Measurements from ENCODE around the gene TERT. TPM values are rescaled to one million over a fixed set of nuclear protein-coding genes. Genes with fewer than 3 reads are reported as not detected.

Gene TERT
- total RNA-seq, 3 donors from 2014 or later: 2.1 to 5.0 (median 2.8) TPM

- Histone ChIP-seq H3K4me1 (ENCODE audit: low read depth) (no peaks in the 10 kb centered on the region), H3K36me3 (ENCODE audit: low read depth) (no peaks in the 10 kb centered on the region), H3K4me3 (no peak overlapping the region), H3K9me3 (no peaks in the 10 kb centered on the region)
- ATAC-seq: no peak
- DNase-seq: no peak
- intact Hi-C loops (cut with DNase I, micrococcal nuclease): no loop called here
- TF ChIP-seq, protein P1, sequence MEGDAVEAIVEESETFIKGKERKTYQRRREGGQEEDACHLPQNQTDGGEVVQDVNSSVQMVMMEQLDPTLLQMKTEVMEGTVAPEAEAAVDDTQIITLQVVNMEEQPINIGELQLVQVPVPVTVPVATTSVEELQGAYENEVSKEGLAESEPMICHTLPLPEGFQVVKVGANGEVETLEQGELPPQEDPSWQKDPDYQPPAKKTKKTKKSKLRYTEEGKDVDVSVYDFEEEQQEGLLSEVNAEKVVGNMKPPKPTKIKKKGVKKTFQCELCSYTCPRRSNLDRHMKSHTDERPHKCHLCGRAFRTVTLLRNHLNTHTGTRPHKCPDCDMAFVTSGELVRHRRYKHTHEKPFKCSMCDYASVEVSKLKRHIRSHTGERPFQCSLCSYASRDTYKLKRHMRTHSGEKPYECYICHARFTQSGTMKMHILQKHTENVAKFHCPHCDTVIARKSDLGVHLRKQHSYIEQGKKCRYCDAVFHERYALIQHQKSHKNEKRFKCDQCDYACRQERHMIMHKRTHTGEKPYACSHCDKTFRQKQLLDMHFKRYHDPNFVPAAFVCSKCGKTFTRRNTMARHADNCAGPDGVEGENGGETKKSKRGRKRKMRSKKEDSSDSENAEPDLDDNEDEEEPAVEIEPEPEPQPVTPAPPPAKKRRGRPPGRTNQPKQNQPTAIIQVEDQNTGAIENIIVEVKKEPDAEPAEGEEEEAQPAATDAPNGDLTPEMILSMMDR (IDR thresholded peaks at IDR 0.05): no peak
These were observed 72.1 kb downstream of the TERT start for GRCh38 chr5:1222621-1223277.

GRCh38 chr5:1222147-1222546, 72.7 kb downstream of the TERT start:
- intact Hi-C loops (cut with DNase I, micrococcal nuclease): no loop called here
- TF ChIP-seq, protein P1 (IDR thresholded peaks at IDR 0.05): no peak
- H3K36me3 ChIP-seq (ENCODE audit: low read depth): no peaks in the 10 kb centered on the region
- DNase-seq (no peak), ATAC-seq (no peak)
- no peaks in the 10 kb centered on the region for H3K9me3 ChIP-seq
- H3K4me1 ChIP-seq (ENCODE audit: low read depth): no peaks in the 10 kb centered on the region
- H3K4me3 ChIP-seq: no peak overlapping the region

DNA sequence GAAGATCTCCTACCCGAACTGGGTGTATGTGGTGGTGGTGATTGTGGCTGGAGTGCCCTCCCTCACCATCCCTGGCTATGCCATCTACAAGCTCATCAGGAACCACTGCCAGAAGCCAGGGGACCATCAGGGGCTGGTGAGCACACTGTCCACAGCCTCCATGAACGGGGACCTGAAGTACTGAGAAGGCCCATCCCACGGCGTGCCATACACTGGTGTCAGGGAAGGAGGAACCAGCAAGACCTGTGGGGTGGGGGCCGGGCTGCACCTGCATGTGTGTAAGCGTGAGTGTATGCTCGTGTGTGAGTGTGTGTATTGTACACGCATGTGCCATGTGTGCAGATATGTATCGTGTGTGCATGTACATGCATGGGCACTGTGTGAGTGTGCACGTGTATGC, 73.1 kb downstream of the TERT start:
- TF ChIP-seq, protein P1 (IDR thresholded peaks at IDR 0.05): no peak
- Histone ChIP-seq H3K9me3 (no peaks in the 10 kb centered on the region), H3K36me3 (ENCODE audit: low read depth) (no peaks in the 10 kb centered on the region), H3K4me1 (ENCODE audit: low read depth) (no peaks in the 10 kb centered on the region), H3K4me3 (no peak overlapping the region)
- intact Hi-C loops (cut with DNase I, micrococcal nuclease): no loop called here
- ATAC-seq (no peak), DNase-seq (no peak)

DNA sequence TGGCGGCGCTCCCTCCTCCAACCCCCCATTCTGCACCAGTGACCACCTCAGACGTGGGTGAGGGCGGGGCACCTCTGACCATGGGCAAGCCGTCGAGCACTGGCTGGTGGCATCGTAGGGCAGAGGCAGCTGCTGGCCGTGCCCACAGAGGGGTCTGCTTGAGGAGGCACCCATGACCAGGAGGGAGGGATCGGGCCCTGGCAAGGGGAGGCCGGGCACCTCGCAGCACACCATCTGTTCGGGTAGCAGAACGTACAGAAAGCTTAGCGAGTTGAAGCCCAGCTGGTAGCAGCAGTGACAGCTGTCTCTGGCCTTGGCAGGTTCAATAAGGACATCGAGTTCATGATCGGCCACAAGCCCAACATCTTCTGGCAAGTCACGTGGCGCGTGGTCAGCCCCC, 74.0 kb downstream of the TERT start:
- ATAC-seq (no peak), DNase-seq (no peak)

GRCh38 chr5:1220351-1220750, 74.5 kb downstream of the TERT start:
- Histone ChIP-seq H3K4me1 (ENCODE audit: low read depth) (no peaks in the 10 kb centered on the region), H3K9me3 (no peaks in the 10 kb centered on the region), H3K4me3 (no peak overlapping the region), H3K36me3 (ENCODE audit: low read depth) (no peaks in the 10 kb centered on the region)
- intact Hi-C loops (cut with DNase I, micrococcal nuclease): no loop called here
- TF ChIP-seq, protein P1 (IDR thresholded peaks at IDR 0.05): no peak
- no peak for DNase-seq
- ATAC-seq: no peak

More for the DNA sequence above, 74.0 kb downstream of the TERT start:
- Histone ChIP-seq H3K9me3 (no peaks in the 10 kb centered on the region), H3K4me1 (ENCODE audit: low read depth) (no peaks in the 10 kb centered on the region), H3K36me3 (ENCODE audit: low read depth) (no peaks in the 10 kb centered on the region), H3K4me3 (no peak overlapping the region)
- TF ChIP-seq, protein P1 (IDR thresholded peaks at IDR 0.05): no peak
- intact Hi-C loops (cut with DNase I, micrococcal nuclease): no loop called here

GRCh38 chr5:1219768-1220100, 75.1 kb downstream of the TERT start:
- TF ChIP-seq, protein P1 (IDR thresholded peaks at IDR 0.05): no peak
- DNase-seq: no peak
- no peaks in the 10 kb centered on the region for H3K4me1 ChIP-seq (ENCODE audit: low read depth)
- no peaks in the 10 kb centered on the region for H3K9me3 ChIP-seq
- no peaks in the 10 kb centered on the region for H3K36me3 ChIP-seq (ENCODE audit: low read depth)
- intact Hi-C loops (cut with DNase I, micrococcal nuclease): no loop called here
- no peak for ATAC-seq
- H3K4me3 ChIP-seq: no peak overlapping the region

All from mucosa of descending colon (tissue), 3 donors.